Nephron (organoid): ENCODE measurements around the gene SHF.

Experiments
- H3K27ac Mint-ChIP-seq, 3 experiments: 2 replicates each; pipeline ENCODE4 v1.8.0; 2020; ENCODE audit warnings: mixed read lengths in 3 of 3, mild to moderate bottlenecking in 2 of 3, moderate library complexity in 1 of 3
- H3K27me3 Mint-ChIP-seq: 2 replicates; pipeline ENCODE4 v1.8.0; 2021; ENCODE audit warnings: low read depth, mild to moderate bottlenecking, moderate library complexity, mixed read lengths
- H3K36me3 Mint-ChIP-seq: 2 replicates; pipeline ENCODE4 v1.8.0; 2020; ENCODE audit warnings: low read depth, mixed read lengths
- H3K4me1 Mint-ChIP-seq: 2 replicates; pipeline ENCODE4 v1.8.0; 2020; ENCODE audit warnings: mixed read lengths
- H3K4me3 Mint-ChIP-seq, 3 experiments: 2 replicates each; pipeline ENCODE4 v1.8.0; 2020; ENCODE audit warnings: mild to moderate bottlenecking in 3 of 3, mixed read lengths in 3 of 3, moderate library complexity in 2 of 3
- H3K9me3 Mint-ChIP-seq: 2 replicates; pipeline ENCODE4 v1.8.0; 2020; ENCODE audit warnings: mixed read lengths
- TF ChIP-seq, protein P1 (sequence below), 3 experiments: fragments of 200-600 bp; sonication (generic); IDR thresholded peaks; one replicate each; pipeline ENCODE4 v1.5.0; 2021; ENCODE audit warnings: antibody characterized with exemption in 3 of 3; ENCODE audit not compliant: unreplicated experiment in 3 of 3

The SHF gene

DNA sequence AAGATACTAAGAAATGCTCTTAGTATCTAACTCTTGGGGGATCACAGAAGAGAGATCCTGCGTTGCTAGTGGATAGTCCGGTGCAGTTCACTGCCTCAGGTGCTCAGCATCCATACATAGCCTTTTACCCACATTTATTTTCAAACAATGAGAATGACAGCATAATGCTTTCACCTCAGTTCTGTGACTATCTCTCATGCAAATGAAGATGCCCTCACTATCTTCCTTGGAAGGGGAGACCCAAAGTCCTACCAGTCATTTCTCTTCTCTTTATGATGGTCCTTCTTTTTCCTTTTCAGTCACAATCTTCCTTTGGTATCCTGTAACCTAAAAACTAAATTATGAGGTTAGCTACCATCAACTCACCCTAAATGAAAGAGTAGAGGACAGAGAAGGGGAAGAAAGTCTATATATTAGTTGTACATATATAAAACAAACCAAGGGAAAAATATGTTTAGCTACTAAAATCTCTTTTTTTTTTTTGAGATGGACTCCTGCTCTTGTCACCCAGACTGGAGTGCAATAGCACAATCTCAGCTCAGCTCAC lies 33.4 kb upstream of the SHF start:
- no peaks in the 10 kb centered on the region for H3K4me1 Mint-ChIP-seq
- no peaks in the 10 kb centered on the region for H3K36me3 Mint-ChIP-seq
- peaks cover 19% of the 10 kb centered on the region for H3K27me3 Mint-ChIP-seq
- H3K27ac Mint-ChIP-seq, result no peak overlapping the region
- H3K9me3 Mint-ChIP-seq, result no peaks in the 10 kb centered on the region
- TF ChIP-seq, protein P1, sequence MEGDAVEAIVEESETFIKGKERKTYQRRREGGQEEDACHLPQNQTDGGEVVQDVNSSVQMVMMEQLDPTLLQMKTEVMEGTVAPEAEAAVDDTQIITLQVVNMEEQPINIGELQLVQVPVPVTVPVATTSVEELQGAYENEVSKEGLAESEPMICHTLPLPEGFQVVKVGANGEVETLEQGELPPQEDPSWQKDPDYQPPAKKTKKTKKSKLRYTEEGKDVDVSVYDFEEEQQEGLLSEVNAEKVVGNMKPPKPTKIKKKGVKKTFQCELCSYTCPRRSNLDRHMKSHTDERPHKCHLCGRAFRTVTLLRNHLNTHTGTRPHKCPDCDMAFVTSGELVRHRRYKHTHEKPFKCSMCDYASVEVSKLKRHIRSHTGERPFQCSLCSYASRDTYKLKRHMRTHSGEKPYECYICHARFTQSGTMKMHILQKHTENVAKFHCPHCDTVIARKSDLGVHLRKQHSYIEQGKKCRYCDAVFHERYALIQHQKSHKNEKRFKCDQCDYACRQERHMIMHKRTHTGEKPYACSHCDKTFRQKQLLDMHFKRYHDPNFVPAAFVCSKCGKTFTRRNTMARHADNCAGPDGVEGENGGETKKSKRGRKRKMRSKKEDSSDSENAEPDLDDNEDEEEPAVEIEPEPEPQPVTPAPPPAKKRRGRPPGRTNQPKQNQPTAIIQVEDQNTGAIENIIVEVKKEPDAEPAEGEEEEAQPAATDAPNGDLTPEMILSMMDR (IDR thresholded peaks at IDR 0.05; ENCODE audit: unreplicated experiment in 3 of 3), result no peak
- H3K4me3 Mint-ChIP-seq, result no peak overlapping the region

DNA sequence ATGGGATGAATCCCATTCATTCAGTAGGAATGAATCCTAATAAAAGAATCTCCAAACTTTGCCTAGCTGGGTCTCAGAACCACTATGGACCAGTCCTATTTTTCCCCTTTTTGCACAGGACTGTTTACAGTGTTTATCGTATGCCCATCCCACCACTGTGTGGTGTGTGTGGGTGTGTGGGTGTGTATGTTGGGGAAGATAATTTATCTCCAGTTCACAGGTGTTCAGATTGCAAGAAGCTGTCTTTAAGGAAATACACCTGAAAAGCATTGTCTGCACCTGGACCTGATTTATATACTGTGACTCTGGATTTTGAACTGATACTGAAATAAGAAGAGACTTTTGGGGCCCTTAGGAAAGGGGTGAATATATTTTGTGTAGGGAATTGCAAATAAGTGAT lies 24.7 kb upstream of the SHF start:
- Mint-ChIP-seq H3K27me3 (peaks cover under 1% of the 10 kb centered on the region), H3K9me3 (peaks cover 6% of the 10 kb centered on the region), H3K4me1 (no peaks in the 10 kb centered on the region), H3K36me3 (no peaks in the 10 kb centered on the region), H3K27ac (no peak overlapping the region), H3K4me3 (no peak overlapping the region)
- TF ChIP-seq, protein P1 (IDR thresholded peaks at IDR 0.05; ENCODE audit: unreplicated experiment in 3 of 3), result no peak

DNA sequence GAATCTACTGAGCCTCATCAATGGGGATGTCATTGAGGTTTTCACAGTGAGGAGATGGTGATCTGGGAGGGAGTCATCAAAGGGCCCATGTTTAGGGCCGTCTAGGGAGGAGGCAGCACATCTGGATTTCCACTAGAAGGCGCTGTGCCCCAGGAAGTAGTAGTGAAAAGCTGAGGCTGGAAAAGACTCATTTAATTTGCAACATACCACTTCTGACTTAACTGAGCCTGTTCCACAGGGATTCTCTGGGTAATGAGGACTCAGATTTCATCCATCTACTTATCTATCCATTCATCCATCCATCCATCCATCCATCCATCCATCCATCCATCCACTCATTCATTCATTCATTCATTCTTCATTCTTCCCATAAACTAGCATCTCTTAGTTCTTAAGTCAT lies 17.4 kb upstream of the SHF start:
- H3K4me1 Mint-ChIP-seq, result peaks cover 9% of the 10 kb centered on the region
- H3K9me3 Mint-ChIP-seq, result peaks cover 2% of the 10 kb centered on the region
- peak overlapping the region in 1 of 3 experiments; percentile 49 for H3K4me3 Mint-ChIP-seq
- no peak overlapping the region for H3K27ac Mint-ChIP-seq
- TF ChIP-seq, protein P1 (IDR thresholded peaks at IDR 0.05; ENCODE audit: unreplicated experiment in 3 of 3), result peak; percentile 62 to 76 (median 69)
- H3K36me3 Mint-ChIP-seq, result no peaks in the 10 kb centered on the region
- peaks cover 17% of the 10 kb centered on the region for H3K27me3 Mint-ChIP-seq

DNA sequence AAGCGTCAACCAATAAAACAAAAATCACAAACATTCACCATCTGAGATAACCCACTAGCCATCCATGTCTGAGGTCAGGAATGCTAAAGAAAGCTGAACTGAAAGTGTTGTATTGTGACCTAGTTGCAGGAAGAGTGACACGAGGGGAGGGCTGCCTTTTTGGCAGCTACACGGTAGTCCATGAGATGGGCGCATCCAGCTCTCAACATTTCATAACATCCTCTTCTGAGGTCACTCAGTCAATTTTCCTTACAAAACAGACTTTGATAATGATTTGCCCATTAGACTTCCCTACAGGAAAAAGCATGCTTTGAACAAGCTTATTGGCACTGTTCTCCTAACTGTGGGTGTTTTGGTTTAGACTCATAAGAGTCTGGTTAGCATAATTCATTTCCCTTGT lies 15.4 kb upstream of the SHF start:
- H3K4me3 Mint-ChIP-seq, result no peak overlapping the region
- H3K4me1 Mint-ChIP-seq, result peaks cover 9% of the 10 kb centered on the region
- H3K27me3 Mint-ChIP-seq, result peaks cover 17% of the 10 kb centered on the region
- H3K27ac Mint-ChIP-seq, result peak overlapping the region in 1 of 3 experiments; percentile 69
- H3K36me3 Mint-ChIP-seq, result no peaks in the 10 kb centered on the region
- no peaks in the 10 kb centered on the region for H3K9me3 Mint-ChIP-seq
- TF ChIP-seq, protein P1 (IDR thresholded peaks at IDR 0.05; ENCODE audit: unreplicated experiment in 3 of 3), result no peak

DNA sequence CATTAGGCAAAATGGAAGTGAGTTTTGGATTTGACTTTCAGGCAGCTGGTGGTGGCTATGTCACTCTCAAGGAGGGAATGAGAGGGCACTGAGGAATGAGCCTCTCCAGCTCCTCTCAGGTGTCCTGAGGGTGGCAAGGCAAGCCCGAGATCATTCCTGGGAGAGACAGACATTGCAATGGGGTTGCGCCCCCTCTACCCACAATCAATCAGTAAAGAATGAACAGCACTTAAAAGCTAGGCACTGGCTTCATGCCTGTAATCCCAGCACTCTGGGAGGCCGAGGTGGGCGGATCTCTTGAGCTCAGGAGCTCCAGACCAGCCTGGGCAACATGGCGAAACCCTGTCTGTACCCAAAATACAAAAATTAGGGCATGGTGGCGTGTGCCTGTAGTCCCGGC lies 14.1 kb upstream of the SHF start:
- Mint-ChIP-seq H3K27ac (no peak overlapping the region), H3K27me3 (peaks cover 11% of the 10 kb centered on the region), H3K9me3 (no peaks in the 10 kb centered on the region), H3K4me3 (no peak overlapping the region), H3K4me1 (peaks cover 9% of the 10 kb centered on the region), H3K36me3 (no peaks in the 10 kb centered on the region)
- TF ChIP-seq, protein P1 (IDR thresholded peaks at IDR 0.05; ENCODE audit: unreplicated experiment in 3 of 3), result no peak

DNA sequence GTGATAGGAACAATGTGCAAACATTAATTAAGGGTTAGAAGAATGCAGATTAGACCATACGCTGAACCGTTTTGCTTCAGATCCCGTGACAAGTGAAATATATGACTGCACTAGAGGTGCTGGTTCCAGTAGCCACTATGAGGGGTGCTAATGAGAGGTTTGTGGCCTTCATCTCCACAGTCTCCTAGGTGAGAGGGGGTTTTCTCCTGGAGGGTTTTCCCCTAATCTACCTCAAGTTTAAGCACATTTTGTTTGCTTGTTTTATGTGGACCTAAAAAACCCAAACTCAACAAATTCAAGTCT lies 13.7 kb upstream of the SHF start:
- peaks cover 7% of the 10 kb centered on the region for H3K27me3 Mint-ChIP-seq

More for the DNA sequence above, 13.7 kb upstream of the SHF start:
- Mint-ChIP-seq H3K4me1 (peaks cover 9% of the 10 kb centered on the region), H3K9me3 (no peaks in the 10 kb centered on the region), H3K36me3 (no peaks in the 10 kb centered on the region), H3K4me3 (no peak overlapping the region), H3K27ac (no peak overlapping the region)
- TF ChIP-seq, protein P1 (IDR thresholded peaks at IDR 0.05; ENCODE audit: unreplicated experiment in 3 of 3), result no peak
